DOHH2 (cell line): ENCODE results near the gene ADAM33.

Experiments
- H3F3A ChIP-seq: fragments of 200-600 bp; sonication (generic), shearing (Covaris generic); 2 replicates; pipeline ENCODE4 v1.6.0; 2016; ENCODE audit warnings: antibody characterized with exemption, mild to moderate bottlenecking; ENCODE audit not compliant: control insufficient read depth, insufficient read depth
- H3K27ac ChIP-seq: fragments of 200-600 bp; sonication (generic); 2 replicates; pipeline ENCODE4 v1.5.1; 2014; ENCODE audit warnings: low read depth, mild to moderate bottlenecking, low read length, moderate library complexity
- H3K27me3 ChIP-seq: fragments of 200-600 bp; sonication (generic); 2 replicates; pipeline ENCODE4 v1.6.1; 2014; ENCODE audit warnings: mild to moderate bottlenecking, low read length, mixed read lengths; ENCODE audit not compliant: control insufficient read depth
- H3K36me3 ChIP-seq: fragments of 200-600 bp; sonication (generic); 2 replicates; pipeline ENCODE4 v1.6.1; 2014; ENCODE audit warnings: mild to moderate bottlenecking, low read length, moderate library complexity, mixed read lengths; ENCODE audit not compliant: control insufficient read depth
- H3K4me1 ChIP-seq: fragments of 200-600 bp; sonication (generic); 2 replicates; pipeline ENCODE4 v1.6.1; 2014; ENCODE audit warnings: mild to moderate bottlenecking, low read length, mixed read lengths; ENCODE audit not compliant: control insufficient read depth
- H3K4me2 ChIP-seq: fragments of 200-600 bp; sonication (generic); 2 replicates; pipeline ENCODE4 v1.6.0; 2014; ENCODE audit warnings: mild to moderate bottlenecking, low read length, moderate library complexity
- H3K4me3 ChIP-seq: fragments of 200-600 bp; sonication (generic); 2 replicates; pipeline ENCODE4 v1.5.1; 2014; ENCODE audit warnings: mild to moderate bottlenecking, low read length, mixed read lengths
- H3K79me2 ChIP-seq: fragments of 200-600 bp; sonication (generic); 2 replicates; pipeline ENCODE4 v1.6.1; 2014; ENCODE audit warnings: mild to moderate bottlenecking, low read length, mixed read lengths; ENCODE audit not compliant: control insufficient read depth
- H3K9me2 ChIP-seq: fragments of 200-600 bp; sonication (generic); replicated peaks from 2 replicates; pipeline ENCODE4 v1.6.1; 2014; ENCODE audit warnings: mild to moderate bottlenecking, low read length, mixed read lengths; ENCODE audit not compliant: control insufficient read depth
- H3K9me3 ChIP-seq: fragments of 200-600 bp; sonication (generic); 2 replicates; pipeline ENCODE4 v1.6.1; 2014; ENCODE audit warnings: antibody characterized with exemption, low read length, mixed read lengths; ENCODE audit not compliant: control insufficient read depth, insufficient read depth
- H4K20me1 ChIP-seq: fragments of 200-600 bp; sonication (generic); 2 replicates; pipeline ENCODE4 v1.6.0; 2014; ENCODE audit warnings: low read depth, mild to moderate bottlenecking, antibody characterized with exemption, low read length, moderate library complexity; ENCODE audit not compliant: control insufficient read depth, insufficient read depth
- CTCF ChIP-seq: fragments of 200-600 bp; sonication (generic); IDR thresholded peaks from one replicate; pipeline ENCODE4 v1.5.1; 2014; ENCODE audit warnings: antibody characterized with exemption, mild to moderate bottlenecking, low read depth, low read length; ENCODE audit not compliant: poor library complexity, severe bottlenecking
- EZH2phosphoT487 ChIP-seq: fragments of 200-600 bp; sonication (generic); IDR thresholded peaks from 2 replicates; pipeline ENCODE4 v1.6.1; 2017; ENCODE audit warnings: borderline replicate concordance, mild to moderate bottlenecking, antibody characterized with exemption, low read length, moderate library complexity, mixed read lengths

The ADAM33 gene

GRCh38 chr20:3706774-3707507 lies 25.1 kb upstream of the ADAM33 start:
- H3K4me3 ChIP-seq, result no peak overlapping the region
- no peaks in the 10 kb centered on the region for H3K36me3 ChIP-seq
- no peaks in the 10 kb centered on the region for H3K9me3 ChIP-seq
- H3K4me1 ChIP-seq, result no peaks in the 10 kb centered on the region
- 0 out of 2 replicates have a peak, but pooled peaks cover 2% of the 10 kb centered on the region for H3K27me3 ChIP-seq
- no peaks in the 10 kb centered on the region for H3K79me2 ChIP-seq
- H4K20me1 ChIP-seq, result no peaks in the 10 kb centered on the region
- no peak overlapping the region for H3K4me2 ChIP-seq
- H3K9me2 ChIP-seq, result no peaks in the 10 kb centered on the region
- no peak overlapping the region for H3K27ac ChIP-seq
- TF ChIP-seq EZH2phosphoT487, result no peak
- no peak for TF ChIP-seq CTCF
- no peaks in the 10 kb centered on the region for H3F3A ChIP-seq

DNA sequence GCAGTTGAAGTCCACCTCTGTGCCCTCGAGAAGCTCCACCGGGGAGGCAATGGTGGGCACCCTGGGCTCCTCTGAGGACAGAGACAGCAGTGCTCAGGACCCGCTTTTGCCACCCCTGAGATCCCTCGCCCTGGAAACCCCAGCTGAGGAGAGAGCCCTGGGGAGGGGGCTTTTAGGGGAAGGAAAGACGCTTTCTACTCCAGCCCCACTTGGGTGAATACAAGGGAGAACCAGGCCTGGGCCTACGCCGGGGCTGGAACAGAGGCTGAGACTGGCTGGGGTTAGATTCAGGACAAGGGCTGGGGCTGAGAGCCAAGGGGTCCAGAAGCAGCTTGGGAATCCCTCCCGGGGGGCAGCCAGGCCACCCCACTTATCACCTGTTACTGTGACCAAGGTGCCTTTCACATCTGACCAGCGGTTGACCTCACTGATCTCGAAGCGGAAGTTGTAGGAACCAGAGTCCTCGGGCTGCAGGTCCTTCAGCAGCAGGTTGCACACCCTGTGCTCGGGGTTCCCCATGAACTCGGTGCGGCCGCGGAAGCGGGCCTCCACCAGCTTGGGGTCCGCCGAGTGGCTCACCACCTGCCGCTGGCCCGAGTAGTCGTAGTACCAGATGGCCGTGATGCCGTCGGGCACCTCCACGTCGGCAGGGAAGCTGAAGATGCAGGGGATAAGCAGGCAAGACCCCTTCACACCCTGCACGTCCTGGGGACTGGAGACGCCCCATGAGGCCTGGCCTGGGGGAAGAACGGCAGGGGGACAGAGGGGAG lies 24.3 kb upstream of the ADAM33 start:
- Histone ChIP-seq H3K27me3 (0 out of 2 replicates have a peak, but pooled peaks cover 2% of the 10 kb centered on the region), H3K36me3 (no peaks in the 10 kb centered on the region), H4K20me1 (no peaks in the 10 kb centered on the region), H3K9me3 (no peaks in the 10 kb centered on the region), H3K4me3 (no peak overlapping the region), H3K4me2 (no peak overlapping the region), H3K27ac (no peak overlapping the region), H3K4me1 (no peaks in the 10 kb centered on the region), H3K79me2 (no peaks in the 10 kb centered on the region), H3K9me2 (no peaks in the 10 kb centered on the region), H3F3A (no peaks in the 10 kb centered on the region)
- TF ChIP-seq EZH2phosphoT487 (no peak), CTCF (no peak)

DNA sequence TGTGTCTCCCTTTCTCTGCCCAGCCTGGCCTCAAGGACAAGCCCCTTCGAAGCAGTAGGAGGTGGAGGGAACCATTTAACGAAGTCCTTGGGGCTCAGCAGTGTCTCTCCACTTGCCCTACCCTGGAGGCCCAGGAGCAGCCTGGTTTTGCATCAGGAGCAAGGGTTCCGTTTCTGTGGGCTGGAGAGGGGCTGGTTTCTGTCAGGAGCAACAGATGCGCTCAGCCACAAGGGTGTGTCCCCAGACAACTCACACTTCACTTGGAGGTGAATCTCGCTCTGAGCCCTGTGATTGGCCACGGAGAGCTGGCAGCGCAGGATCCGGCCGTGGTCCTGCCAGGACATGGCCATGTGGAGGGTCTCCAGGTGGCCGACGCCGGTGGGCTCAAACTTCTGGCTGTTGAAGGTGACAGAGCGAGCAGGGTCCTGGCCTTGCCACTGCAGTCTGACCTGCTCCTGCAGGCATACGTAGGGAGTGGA lies 23.7 kb upstream of the ADAM33 start:
- Histone ChIP-seq H4K20me1 (no peaks in the 10 kb centered on the region), H3K79me2 (no peaks in the 10 kb centered on the region), H3K27ac (no peak overlapping the region), H3K36me3 (no peaks in the 10 kb centered on the region), H3K9me2 (no peaks in the 10 kb centered on the region), H3K27me3 (0 out of 2 replicates have a peak, but pooled peaks cover 2% of the 10 kb centered on the region), H3K4me2 (no peak overlapping the region), H3K4me1 (no peaks in the 10 kb centered on the region), H3K4me3 (no peak overlapping the region), H3K9me3 (no peaks in the 10 kb centered on the region), H3F3A (no peaks in the 10 kb centered on the region)
- TF ChIP-seq CTCF (no peak), EZH2phosphoT487 (no peak)
